ENCODE measurements around the gene STK11. TPM values are rescaled to one million over a fixed set of nuclear protein-coding genes. Genes with fewer than 3 reads are reported as not detected.

The STK11 gene
- total and polyA plus RNA-seq, 2 of the 4 experiments (the other 2 are of a cell fraction): 39.3 to 42.8 TPM

GRCh38 chr19:1226522-1227303 is 21.1 kb downstream of the STK11 start:
- ChIA-PET CTCF (no interaction called here), POLR2A (ENCODE audit: unreplicated experiment) (no interaction called here)
- in situ Hi-C loops (cut with MboI; ENCODE audit: low sequenced_read_pairs): no loop called here

More at GRCh38 chr19:1226522-1227303, 21.1 kb downstream of the STK11 start:
- 0 out of 2 replicates have a peak, but pooled peaks have one; percentile 7 for TF ChIP-seq POLR2A (IDR thresholded peaks at IDR 0.05; ENCODE audit: low read depth, low read length)
- no peak for TF ChIP-seq MAZ (IDR thresholded peaks at IDR 0.05; ENCODE audit: borderline replicate concordance, low read depth, low read length)
- no peak overlapping the region for H2AK5ac ChIP-seq (ENCODE audit: low read depth, low read length)
- H3K4me3 ChIP-seq (ENCODE audit: insufficient read depth, low read depth, low read length): no peak overlapping the region
- no peak overlapping the region for H3K56ac ChIP-seq (ENCODE audit: extremely low read depth, insufficient read depth, low read length)
- no peak overlapping the region for H4K91ac ChIP-seq (ENCODE audit: insufficient read depth, low read depth, low read length)
- no peak overlapping the region for H3K9ac ChIP-seq (ENCODE audit: low read depth, low read length)
- no TSS peak for BruUV-seq (replicated peaks)
- 92% methylated on average over 24 of the region's 50 CpGs; no CpG with 5 or more reads in 1 of the 2 experiments for WGBS, 2 experiments (ENCODE audit: extremely low coverage in 2 of 2, insufficient read length in 1 of 2)
- peaks cover 54% of the 10 kb centered on the region for H3K36me3 ChIP-seq (ENCODE audit: control insufficient read depth, insufficient read depth, low read length)
- dilution Hi-C loops (cut with HindIII; ENCODE audit: low sequenced_read_pairs, unreplicated experiment): no loop called here
- no peak overlapping the region for H4K5ac ChIP-seq (ENCODE audit: low read depth, low read length)
- H3K27ac ChIP-seq (ENCODE audit: insufficient read depth, low read length): no peak overlapping the region
- H3K18ac ChIP-seq (ENCODE audit: low read depth, low read length): no peak overlapping the region
- DNase-seq: no peak
- H2BK5ac ChIP-seq (ENCODE audit: low read depth, low read length, poor library complexity, severe bottlenecking): no peak overlapping the region
- no peak overlapping the region for H3K14ac ChIP-seq (replicated peaks; ENCODE audit: low read depth, low read length)
- H2AFZ ChIP-seq (replicated peaks; ENCODE audit: low read length, poor library complexity): no peak overlapping the region
- H4K20me1 ChIP-seq (ENCODE audit: insufficient read depth, low read length): peaks cover 15% of the 10 kb centered on the region
- no peak overlapping the region for H3K23ac ChIP-seq (ENCODE audit: low read depth, low read length)
- intact Hi-C loops (cut with micrococcal nuclease): no loop called here
- no peak overlapping the region for H4K8ac ChIP-seq (ENCODE audit: low read depth in 2 of 2, low read length in 2 of 2)
- H3K27me3 ChIP-seq (ENCODE audit: control insufficient read depth, insufficient read depth, low read length): no peaks in the 10 kb centered on the region
- peaks cover 0 to 19% of the 10 kb centered on the region in 2 experiments; a peak in 2 of 4 replicates for H3K79me1 ChIP-seq (ENCODE audit: low read depth in 1 of 2, low read length in 2 of 2)
- H3K4ac ChIP-seq (ENCODE audit: low read depth, low read length): no peak overlapping the region
- H3K4me1 ChIP-seq (ENCODE audit: control insufficient read depth, insufficient read depth, low read length): no peaks in the 10 kb centered on the region
- no peak overlapping the region for H2BK15ac ChIP-seq (ENCODE audit: low read depth, low read length)
- H3K9me1 ChIP-seq (ENCODE audit: insufficient read depth, low read length): no peaks in the 10 kb centered on the region
- no peak overlapping the region for H3K4me2 ChIP-seq (ENCODE audit: low read depth, low read length)
- no peak for ATAC-seq (ENCODE audit: low read depth)
- H2BK120ac ChIP-seq (ENCODE audit: low read depth, low read length): no peak overlapping the region
- H2BK20ac ChIP-seq (ENCODE audit: low read depth, low read length): no peak overlapping the region
- H2AK9ac ChIP-seq (replicated peaks; ENCODE audit: low read depth, low read length, poor library complexity): no peak overlapping the region
- H3K9me3 ChIP-seq (ENCODE audit: control insufficient read depth, insufficient read depth, low read length): no peaks in the 10 kb centered on the region

Data from IMR-90 (cell line).